ENCODE results near the gene HSPA9.

DNA sequence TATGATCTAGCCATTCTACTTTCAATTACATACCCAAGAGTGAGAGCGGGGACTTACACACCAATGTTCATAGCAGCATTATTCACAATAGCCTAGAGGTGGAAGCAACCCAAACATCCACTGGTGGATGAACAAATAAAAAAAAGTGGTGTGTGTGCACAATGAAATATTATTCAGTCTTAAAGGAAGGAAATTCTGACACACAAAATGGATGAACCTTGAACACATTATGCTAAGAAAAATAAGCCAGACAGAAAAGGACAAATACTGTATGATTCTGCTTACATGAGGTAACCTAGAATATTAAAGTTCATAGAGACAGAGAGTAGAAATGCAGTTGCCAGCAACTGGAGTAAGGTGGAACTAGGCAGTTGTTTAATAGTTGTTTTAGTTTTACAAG is 54.2 kb downstream of the HSPA9 start:
- no peak for TF ChIP-seq CTCF (IDR thresholded peaks at IDR 0.05)
- TF ChIP-seq POLR2A (IDR thresholded peaks at IDR 0.05): no peak

Measured in uterus (tissue), 2 donors.